Measurements from ENCODE around the gene VAMP5.
"Not testable (repeated sequence)": the region's sequence is repeated elsewhere in the genome, so short reads cannot be mapped to it uniquely, and the experiment has no call there.

Gene VAMP5

DNA sequence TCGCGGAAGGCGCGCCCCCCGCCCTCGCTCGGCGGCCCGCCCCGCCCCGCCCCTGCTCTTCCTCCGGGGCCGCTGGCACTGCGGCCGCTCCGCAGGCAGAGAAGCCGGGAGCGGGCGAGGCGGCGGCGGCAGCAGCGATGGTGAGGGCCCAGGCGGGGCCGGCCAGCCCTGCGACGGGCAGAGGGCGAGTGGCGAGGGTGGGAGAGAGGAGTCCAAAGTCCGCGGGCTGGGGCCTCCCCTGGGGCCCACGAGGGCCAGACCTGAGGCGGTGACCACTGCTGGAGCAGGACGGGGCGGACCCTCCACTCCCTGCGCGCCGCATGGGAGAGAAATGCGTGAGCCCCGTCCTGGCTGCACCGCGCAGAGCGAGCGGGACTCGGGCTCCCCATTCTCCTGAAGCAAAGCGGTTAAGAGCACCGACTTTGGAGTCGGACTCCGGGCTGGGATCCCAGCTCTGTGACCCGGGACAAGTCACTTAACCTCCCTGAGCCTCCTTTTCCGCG, at the start of gene VAMP5:
VAMP5 (plus strand) TSS at position 78 of the 503 bp plus-strand sequence; CDS start at position 138, 60 bp downstream.
- DNase-seq: no peak

- no peak for DNase-seq
Observed at GRCh38 chr2:85534881-85535280, 49.4 kb upstream of the VAMP5 start.

DNA sequence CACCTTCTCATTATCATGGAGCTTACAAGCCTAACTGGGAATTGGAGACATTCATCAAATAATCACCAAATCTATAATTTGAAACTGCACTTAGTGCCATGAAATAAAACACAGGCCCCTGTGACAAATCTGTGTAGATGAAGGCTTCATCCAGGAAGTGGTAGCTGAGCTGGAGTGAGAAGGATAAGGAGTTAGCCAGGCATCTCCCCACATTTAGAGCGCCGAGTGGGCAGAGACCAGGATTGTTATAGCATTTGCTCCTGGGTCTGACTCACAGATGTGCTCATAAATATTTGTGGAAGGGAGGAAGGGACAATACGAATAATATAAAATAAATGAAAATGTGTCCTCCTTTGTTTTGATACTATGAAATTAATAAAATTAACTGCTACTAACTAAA, 47.8 kb upstream of the VAMP5 start:
- DNase-seq: no peak

DNA sequence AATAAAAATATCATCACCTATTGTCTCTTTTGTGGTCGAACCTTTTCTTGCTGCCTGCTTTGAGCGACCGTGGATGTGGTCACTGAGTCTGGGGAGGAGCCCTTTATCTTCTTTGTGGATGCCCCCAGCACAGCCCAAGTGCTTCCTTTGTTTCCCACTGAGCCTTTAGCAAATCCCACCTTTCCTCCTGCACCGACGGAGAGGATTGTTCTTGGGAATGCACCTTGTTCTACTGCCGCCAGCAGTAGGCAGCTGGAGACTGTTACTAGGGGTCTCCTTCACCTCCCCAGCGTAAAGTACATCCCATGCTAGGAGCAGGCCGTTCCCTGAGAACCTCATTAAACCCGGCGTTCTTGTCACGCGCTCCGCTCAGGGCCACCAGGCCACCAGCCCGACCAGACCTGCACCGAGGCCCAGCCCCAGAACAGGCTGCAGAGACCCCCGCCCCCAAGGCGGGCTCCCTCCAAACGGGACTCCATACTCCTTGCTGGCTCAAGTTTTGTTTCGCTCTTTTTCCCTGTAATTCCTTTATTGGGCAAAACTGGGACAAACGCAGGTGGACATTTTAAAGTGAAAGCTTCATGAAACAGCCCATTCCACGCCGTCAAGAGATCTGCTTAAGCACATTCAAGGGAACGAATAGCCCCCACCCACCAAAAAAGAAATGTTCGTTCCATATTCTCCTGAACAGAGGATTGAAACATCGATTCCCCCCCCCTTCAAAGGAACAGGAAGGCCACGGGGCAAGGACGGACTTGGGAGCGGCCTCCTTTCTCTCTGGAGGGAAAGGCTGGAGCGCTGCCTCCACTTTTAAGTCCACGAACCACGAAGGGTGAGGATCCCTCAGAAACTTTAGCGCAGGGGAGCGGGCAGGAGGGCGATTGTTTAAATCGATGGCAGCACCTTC, 46.4 kb upstream of the VAMP5 start:
- DNase-seq: peak; percentile 41 to 48

DNA sequence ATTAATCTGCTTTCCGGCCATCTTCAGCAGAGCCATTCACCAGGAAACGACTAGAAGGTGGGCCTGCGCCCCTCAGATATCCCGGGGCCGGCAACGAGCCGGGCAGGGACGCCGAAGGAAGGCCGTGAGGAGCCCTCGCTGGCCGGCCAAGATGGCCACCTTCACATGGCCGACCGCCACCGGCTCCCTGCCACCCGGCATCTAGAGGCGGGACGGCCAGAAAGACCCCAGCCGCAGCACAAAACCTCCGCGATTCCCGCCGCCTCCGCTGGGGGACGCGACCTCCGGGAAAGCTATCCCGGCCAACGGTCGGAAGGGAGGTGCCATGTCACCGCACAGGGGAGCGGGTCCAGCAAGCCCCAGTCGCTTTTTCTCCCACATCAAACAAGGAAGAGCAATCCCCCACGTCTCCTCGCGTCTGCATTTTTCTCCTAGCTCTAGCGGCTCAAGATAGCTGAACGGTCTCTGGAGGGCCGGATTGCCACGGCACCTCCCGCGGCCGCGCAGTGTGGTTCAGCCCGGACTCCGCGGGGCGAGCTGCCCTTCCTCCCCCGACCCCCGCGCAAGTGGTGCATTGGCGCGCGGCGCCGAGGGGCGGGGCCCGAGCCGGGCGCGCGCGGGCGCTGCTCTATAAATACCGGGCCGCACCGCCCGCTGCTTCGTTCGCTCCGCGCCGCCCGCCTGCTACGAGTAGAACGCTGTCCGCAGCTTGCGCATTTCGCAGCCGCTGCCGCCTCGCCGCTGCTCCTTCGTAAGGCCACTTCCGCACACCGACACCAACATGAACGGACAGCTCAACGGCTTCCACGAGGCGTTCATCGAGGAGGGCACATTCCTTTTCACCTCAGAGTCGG, 45.5 kb upstream of the VAMP5 start, which contains the start of gene MAT2A:
MAT2A (plus strand) TSS at position 662 of the 854 bp plus-strand sequence; CDS start at position 782, 120 bp downstream.
- peak; percentile 93 to 96 for DNase-seq

GRCh38 chr2:85539361-85540132, 44.7 kb upstream of the VAMP5 start:
- DNase-seq: peak; percentile 34 to 61

- no peak for DNase-seq
Observed at GRCh38 chr2:85540133-85540648, 44.0 kb upstream of the VAMP5 start.

- no peak for DNase-seq
Observed at GRCh38 chr2:85541262-85541661, 43.0 kb upstream of the VAMP5 start.

GRCh38 chr2:85541753-85542457, 42.3 kb upstream of the VAMP5 start:
- DNase-seq: no peak

DNA sequence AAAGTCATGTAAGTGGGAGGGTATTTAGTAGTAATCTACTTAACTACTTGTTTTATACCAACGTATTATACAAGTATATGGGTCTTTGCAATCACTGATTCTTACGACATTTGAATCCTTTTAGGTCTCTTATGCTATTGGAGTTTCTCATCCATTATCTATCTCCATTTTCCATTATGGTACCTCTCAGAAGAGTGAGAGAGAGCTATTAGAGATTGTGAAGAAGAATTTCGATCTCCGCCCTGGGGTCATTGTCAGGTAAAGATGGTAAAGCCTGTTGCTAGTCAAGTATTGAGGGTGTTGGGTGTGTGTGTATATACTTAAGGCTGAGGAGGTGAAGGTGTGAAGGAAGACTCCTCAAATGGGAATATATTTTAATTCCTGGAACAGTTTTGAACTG, 41.5 kb upstream of the VAMP5 start:
- DNase-seq: no peak

DNA sequence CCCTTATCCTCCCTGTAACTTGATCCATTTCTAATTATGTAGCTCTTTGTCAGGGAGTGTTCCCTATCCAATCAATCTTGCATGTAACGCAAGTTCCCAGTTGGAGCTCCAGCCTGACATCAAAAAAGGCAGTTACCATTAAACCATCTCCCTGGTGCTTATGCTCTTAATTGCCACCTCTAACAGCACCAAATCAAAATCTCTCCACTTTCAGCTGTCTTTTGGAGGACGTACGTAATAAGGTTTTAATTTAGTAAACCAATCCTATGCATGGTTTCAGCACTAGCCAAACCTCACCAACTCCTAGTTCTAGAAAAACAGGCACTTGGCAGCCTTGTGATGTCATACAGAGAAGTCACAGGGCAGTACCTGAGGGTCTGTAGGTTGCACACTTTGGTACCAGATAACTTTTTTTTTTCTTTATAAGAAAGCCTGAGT, 40.0 kb upstream of the VAMP5 start:
- DNase-seq: not testable (repeated sequence)

GRCh38 chr2:85544915-85545779, 39.1 kb upstream of the VAMP5 start:
- not testable (repeated sequence) for DNase-seq

GRCh38 chr2:85545780-85546240, 38.4 kb upstream of the VAMP5 start:
- no peak for DNase-seq

- no peak for DNase-seq
Observed at GRCh38 chr2:85547089-85547858, 37.0 kb upstream of the VAMP5 start.

DNA sequence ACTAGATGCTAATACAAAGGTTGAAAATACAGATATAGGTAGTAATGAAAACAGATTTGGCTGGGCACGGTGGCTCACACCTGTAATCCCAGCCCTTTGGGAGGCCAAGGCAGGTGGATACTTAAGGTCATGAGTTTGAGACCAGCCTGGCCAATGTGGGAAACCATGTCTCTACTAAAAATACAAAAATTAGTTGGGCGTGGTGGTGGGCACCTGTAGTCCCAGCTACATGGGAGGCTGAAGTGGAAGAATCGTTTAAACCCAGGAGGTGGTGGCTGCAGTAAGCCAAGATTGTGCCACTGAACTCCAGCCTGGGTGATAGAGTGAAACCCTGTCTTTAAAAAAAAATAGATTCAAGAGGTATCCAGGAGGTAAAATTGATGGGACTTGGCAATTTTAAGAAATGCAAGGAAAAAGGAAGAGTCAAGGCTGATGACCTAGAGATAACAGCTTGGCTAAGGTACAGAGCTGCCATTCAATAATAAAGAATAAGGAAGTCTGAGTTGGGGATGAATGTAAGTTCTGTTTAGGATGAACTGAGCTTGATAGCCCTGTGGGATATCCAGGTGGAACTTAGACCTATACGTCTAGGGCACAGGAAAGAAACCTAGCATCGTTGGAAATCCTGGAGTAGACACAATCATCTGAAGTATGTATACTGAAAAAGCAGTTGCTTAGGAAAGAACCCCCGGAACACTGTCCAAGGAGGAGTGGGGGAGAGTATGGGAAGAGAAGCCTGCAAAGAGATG, 36.2 kb upstream of the VAMP5 start:
- DNase-seq: no peak

- DNase-seq: no peak
Observed at GRCh38 chr2:85548608-85548900, 35.7 kb upstream of the VAMP5 start.

DNA sequence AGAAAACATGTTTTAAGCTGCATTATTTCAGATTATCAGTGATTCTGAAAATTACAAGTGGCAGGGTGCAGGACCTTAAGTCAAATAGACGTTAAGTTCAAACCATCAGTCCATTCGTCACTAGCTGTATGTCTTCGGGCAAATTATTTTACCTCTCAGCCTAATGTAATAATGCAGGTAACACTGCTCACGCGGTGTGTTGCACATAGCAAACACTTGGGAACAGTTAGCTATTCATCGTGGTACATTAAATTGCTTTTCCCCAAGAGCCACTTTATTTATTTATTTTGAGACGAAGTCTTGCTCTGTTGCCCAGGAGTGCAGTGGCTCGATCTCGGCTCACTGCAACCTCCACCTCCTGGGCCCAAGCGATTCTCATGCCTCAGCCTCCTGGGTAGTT, 35.1 kb upstream of the VAMP5 start:
- DNase-seq: no peak

DNA sequence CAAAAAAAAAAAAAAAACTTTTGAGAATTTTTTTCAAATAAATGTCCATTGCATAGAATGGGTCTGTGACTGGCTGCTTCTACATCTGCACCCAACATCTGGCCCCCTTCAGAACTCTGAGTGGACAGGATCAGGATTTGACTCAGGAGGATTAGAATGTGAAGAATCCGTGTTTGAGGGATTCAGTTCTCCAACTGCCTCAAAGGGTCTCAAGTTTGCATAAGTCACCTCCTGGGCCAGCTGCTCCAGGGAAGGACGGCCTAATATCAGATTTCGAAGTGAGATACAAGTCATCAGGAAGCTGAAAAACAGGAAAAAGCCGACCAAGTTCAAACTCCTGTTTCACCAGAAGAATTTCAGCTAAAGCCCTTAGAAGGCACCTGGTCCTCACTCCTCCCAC, 34.4 kb upstream of the VAMP5 start:
- DNase-seq: no peak

GRCh38 chr2:85550486-85550885, 33.7 kb upstream of the VAMP5 start:
- no peak for DNase-seq
